Progenitor cell of endocrine pancreas (in vitro differentiated cells): ENCODE results near the gene SCFD2. TPM values are rescaled to one million over a fixed set of nuclear protein-coding genes. Genes with fewer than 3 reads are reported as not detected.
A peak's percentile ranks its signal among the peaks of the same experiment; 100 is the strongest.

Source experiments
- DNase-seq: peaks from one replicate; pipeline ENCODE4 v3.0.0; 2021; ENCODE audit warnings: low spot score; ENCODE audit not compliant: unreplicated experiment
- H3K27ac Mint-ChIP-seq: 2 replicates; pipeline ENCODE4 v1.8.0; 2021; ENCODE audit warnings: mild to moderate bottlenecking, moderate library complexity, mixed read lengths
- H3K27me3 Mint-ChIP-seq: 2 replicates; pipeline ENCODE4 v1.8.0; 2021; ENCODE audit warnings: mixed read lengths
- H3K36me3 Mint-ChIP-seq: 2 replicates; pipeline ENCODE4 v1.8.0; 2022; ENCODE audit warnings: mixed read lengths; ENCODE audit not compliant: insufficient read depth
- H3K4me1 Mint-ChIP-seq: 2 replicates; pipeline ENCODE4 v1.8.0; 2021; ENCODE audit warnings: low read depth, mixed read lengths
- H3K4me3 Mint-ChIP-seq: 2 replicates; pipeline ENCODE4 v1.8.0; 2021; ENCODE audit warnings: low read depth, mild to moderate bottlenecking, moderate library complexity, mixed read lengths
- H3K9me3 Mint-ChIP-seq: 2 replicates; pipeline ENCODE4 v1.8.0; 2021; ENCODE audit warnings: low read depth, mixed read lengths
- CTCF ChIP-seq: fragments of 200-600 bp; sonication (generic); IDR thresholded peaks from one replicate; pipeline ENCODE4 v1.5.0; 2021; ENCODE audit warnings: antibody characterized with exemption, mild to moderate bottlenecking; ENCODE audit not compliant: unreplicated experiment
- total RNA-seq: library from RNA; stranded (reverse); gene quantifications from 2 replicates; pipeline ENCODE4 v1.2.1, GENCODE V29; 2021

Gene SCFD2
- total RNA-seq, 1 donor from 2014 or later: 12.5 TPM

GRCh38 chr4:52947401-52948056 is 418.3 kb downstream of the SCFD2 start:
- peaks cover 3% of the 10 kb centered on the region for H3K9me3 Mint-ChIP-seq
- H3K27ac Mint-ChIP-seq: peak overlapping the region; percentile 46
- TF ChIP-seq CTCF: no peak
- H3K4me1 Mint-ChIP-seq: peaks cover 27% of the 10 kb centered on the region
- no peaks in the 10 kb centered on the region for H3K27me3 Mint-ChIP-seq
- H3K4me3 Mint-ChIP-seq: no peak overlapping the region
- H3K36me3 Mint-ChIP-seq: no peaks in the 10 kb centered on the region
- no peak for DNase-seq

- TF ChIP-seq CTCF: no peak
- Mint-ChIP-seq H3K36me3 (no peaks in the 10 kb centered on the region), H3K27me3 (no peaks in the 10 kb centered on the region)
Measured at GRCh38 chr4:52946855-52947254, 419.0 kb downstream of the SCFD2 start.

GRCh38 chr4:52945982-52946381 is 419.9 kb downstream of the SCFD2 start:
- H3K4me1 Mint-ChIP-seq: peaks cover 27% of the 10 kb centered on the region
- no peak for DNase-seq
- no peak for TF ChIP-seq CTCF
- no peak overlapping the region for H3K4me3 Mint-ChIP-seq
- no peaks in the 10 kb centered on the region for H3K36me3 Mint-ChIP-seq
- H3K9me3 Mint-ChIP-seq: peaks cover under 1% of the 10 kb centered on the region
- H3K27me3 Mint-ChIP-seq: no peaks in the 10 kb centered on the region
- no peak overlapping the region for H3K27ac Mint-ChIP-seq

More at GRCh38 chr4:52946855-52947254, 419.0 kb downstream of the SCFD2 start:
- Mint-ChIP-seq H3K4me3 (no peak overlapping the region), H3K9me3 (peaks cover 3% of the 10 kb centered on the region), H3K4me1 (peaks cover 27% of the 10 kb centered on the region), H3K27ac (no peak overlapping the region)
- no peak for DNase-seq

DNA sequence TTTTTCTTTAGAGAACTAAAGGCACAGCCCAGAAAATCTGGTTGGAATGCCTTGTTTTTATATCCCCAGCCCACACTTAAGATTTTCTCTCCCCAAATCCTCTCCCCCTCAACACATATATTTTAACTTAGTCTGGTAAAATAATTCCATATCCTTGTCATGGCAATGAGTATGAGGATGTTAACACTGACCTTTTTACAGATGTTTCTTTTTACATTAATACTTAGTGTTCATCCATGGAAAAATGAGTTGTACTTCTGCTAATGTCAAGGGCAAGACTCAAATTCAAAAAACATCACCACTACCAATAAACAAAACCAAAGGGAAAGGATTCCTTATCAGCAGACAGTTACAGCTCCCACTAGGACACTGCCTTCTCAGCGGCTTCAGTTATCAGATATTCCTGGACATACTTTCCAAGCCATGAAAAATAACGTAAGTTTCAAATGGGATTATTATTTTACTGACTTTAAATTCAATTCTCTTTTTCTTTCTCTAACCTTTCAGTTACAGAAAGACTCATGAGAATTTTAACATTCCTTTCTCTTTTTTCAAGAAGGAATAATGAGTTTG is 420.4 kb downstream of the SCFD2 start:
- TF ChIP-seq CTCF: no peak
- H3K9me3 Mint-ChIP-seq: no peaks in the 10 kb centered on the region
- peaks cover 27% of the 10 kb centered on the region for H3K4me1 Mint-ChIP-seq
- no peaks in the 10 kb centered on the region for H3K27me3 Mint-ChIP-seq
- no peak overlapping the region for H3K27ac Mint-ChIP-seq
- no peak for DNase-seq
- H3K4me3 Mint-ChIP-seq: no peak overlapping the region
- H3K36me3 Mint-ChIP-seq: no peaks in the 10 kb centered on the region

GRCh38 chr4:52943677-52944076 is 422.2 kb downstream of the SCFD2 start:
- no peak for DNase-seq
- no peak for TF ChIP-seq CTCF
- H3K27me3 Mint-ChIP-seq: no peaks in the 10 kb centered on the region

More at GRCh38 chr4:52943677-52944076, 422.2 kb downstream of the SCFD2 start:
- Mint-ChIP-seq H3K9me3 (no peaks in the 10 kb centered on the region), H3K4me3 (no peak overlapping the region), H3K27ac (no peak overlapping the region), H3K4me1 (peaks cover 19% of the 10 kb centered on the region), H3K36me3 (no peaks in the 10 kb centered on the region)
